Fibroblast of skin of left biceps (primary cell): ENCODE measurements around the gene KCNT1.
A peak's percentile ranks its signal among the peaks of the same experiment; 100 is the strongest.

ENCODE experiments used
- DNase-seq, 2 experiments: peaks; one replicate each; pipeline ENCODE4 v3.0.0-alpha.2; 2013; ENCODE audit warnings: low read depth in 2 of 2

KCNT1 gene

GRCh38 chr9:135797507-135798262, 95.7 kb downstream of the KCNT1 start:
- DNase-seq = no peak

GRCh38 chr9:135798263-135798585, 96.2 kb downstream of the KCNT1 start:
- no peak for DNase-seq

GRCh38 chr9:135799261-135799660, 97.3 kb downstream of the KCNT1 start:
- DNase-seq = no peak

- DNase-seq = no peak
Measured at GRCh38 chr9:135801070-135801469, 99.1 kb downstream of the KCNT1 start.

GRCh38 chr9:135802876-135803419, 101.0 kb downstream of the KCNT1 start:
- DNase-seq = no peak

GRCh38 chr9:135803441-135803840, 101.5 kb downstream of the KCNT1 start:
- DNase-seq = no peak

- DNase-seq = no peak
Measured at GRCh38 chr9:135804581-135805421, 102.8 kb downstream of the KCNT1 start.

- no peak for DNase-seq
Measured at GRCh38 chr9:135805422-135806022, 103.5 kb downstream of the KCNT1 start.

- DNase-seq = peak; percentile 62 to 65
Measured at GRCh38 chr9:135809166-135809565, 107.2 kb downstream of the KCNT1 start.

GRCh38 chr9:135810806-135811575, 109.0 kb downstream of the KCNT1 start:
- no peak for DNase-seq

GRCh38 chr9:135811801-135812200, 109.8 kb downstream of the KCNT1 start:
- peak in 1 of 2 experiments; percentile 8 for DNase-seq

GRCh38 chr9:135812961-135813360, 111.0 kb downstream of the KCNT1 start:
- no peak for DNase-seq

- no peak for DNase-seq
Measured at GRCh38 chr9:135813671-135814290, 111.8 kb downstream of the KCNT1 start.

- DNase-seq = no peak
Measured at GRCh38 chr9:135814421-135815095, 112.6 kb downstream of the KCNT1 start.

- DNase-seq = no peak
Measured at GRCh38 chr9:135815413-135815812, 113.4 kb downstream of the KCNT1 start.

GRCh38 chr9:135815830-135816650, 114.1 kb downstream of the KCNT1 start:
- no peak for DNase-seq

- DNase-seq = no peak
Measured at GRCh38 chr9:135816651-135816970, 114.6 kb downstream of the KCNT1 start.

- no peak for DNase-seq
Measured at GRCh38 chr9:135817951-135818717, 116.1 kb downstream of the KCNT1 start.
